Transverse colon (tissue), 4 donors: ENCODE data around the gene STXBP2.

Source experiments
- EP300 ChIP-seq: sonication (generic); formaldehyde crosslinking; IDR thresholded peaks from one replicate; pipeline ENCODE4 v1.6.1; 2017; ENCODE audit warnings: antibody characterized with exemption, low read depth
- POLR2A ChIP-seq: fragments of 450-650 bp; IDR thresholded peaks from one replicate; pipeline ENCODE4 v1.6.1; 2016; ENCODE audit warnings: antibody characterized with exemption, mild to moderate bottlenecking, moderate library complexity
- POLR2AphosphoS5 ChIP-seq, 3 donors: sonication (generic); formaldehyde crosslinking; IDR thresholded peaks; one replicate each; pipeline ENCODE4 v1.6.1; 2016; ENCODE audit warnings: antibody characterized with exemption in 3 of 3
- TF ChIP-seq, protein P1 (sequence below), 5 experiments: fragments of 200-600 bp in 3 of 5; fragments of 450-650 bp in 2 of 5; sonication (generic) in 3 of 5; IDR thresholded peaks; 1 replicate in 2 of 5; 2 replicates in 3 of 5; pipeline ENCODE4 v1.5.1; 2016 to 2017; ENCODE audit warnings: antibody characterized with exemption in 5 of 5, inconsistent platforms in 3 of 5, mild to moderate bottlenecking in 2 of 5, moderate library complexity in 1 of 5

GRCh38 chr19:7602240-7602934 is 34.5 kb upstream of the STXBP2 start:
- TF ChIP-seq, protein P1, sequence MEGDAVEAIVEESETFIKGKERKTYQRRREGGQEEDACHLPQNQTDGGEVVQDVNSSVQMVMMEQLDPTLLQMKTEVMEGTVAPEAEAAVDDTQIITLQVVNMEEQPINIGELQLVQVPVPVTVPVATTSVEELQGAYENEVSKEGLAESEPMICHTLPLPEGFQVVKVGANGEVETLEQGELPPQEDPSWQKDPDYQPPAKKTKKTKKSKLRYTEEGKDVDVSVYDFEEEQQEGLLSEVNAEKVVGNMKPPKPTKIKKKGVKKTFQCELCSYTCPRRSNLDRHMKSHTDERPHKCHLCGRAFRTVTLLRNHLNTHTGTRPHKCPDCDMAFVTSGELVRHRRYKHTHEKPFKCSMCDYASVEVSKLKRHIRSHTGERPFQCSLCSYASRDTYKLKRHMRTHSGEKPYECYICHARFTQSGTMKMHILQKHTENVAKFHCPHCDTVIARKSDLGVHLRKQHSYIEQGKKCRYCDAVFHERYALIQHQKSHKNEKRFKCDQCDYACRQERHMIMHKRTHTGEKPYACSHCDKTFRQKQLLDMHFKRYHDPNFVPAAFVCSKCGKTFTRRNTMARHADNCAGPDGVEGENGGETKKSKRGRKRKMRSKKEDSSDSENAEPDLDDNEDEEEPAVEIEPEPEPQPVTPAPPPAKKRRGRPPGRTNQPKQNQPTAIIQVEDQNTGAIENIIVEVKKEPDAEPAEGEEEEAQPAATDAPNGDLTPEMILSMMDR (IDR thresholded peaks at IDR 0.05): no peak
- TF ChIP-seq EP300 (no peak), POLR2A (no peak), POLR2AphosphoS5 (IDR thresholded peaks at IDR 0.05) (no peak)
